GM19468 (cell line): Measurements from ENCODE around the gene SNRPD3.
"Not testable (repeated sequence)": the region's sequence is repeated elsewhere in the genome, so short reads cannot be mapped to it uniquely, and the experiment has no call there.

Experiments
- ATAC-seq: cut with Tn5 transposase; IDR thresholded peaks from one replicate; pipeline ENCODE4 v1.9.1; 2021; ENCODE audit warnings: mild to moderate bottlenecking, moderate library complexity, moderate number of reproducible peaks; ENCODE audit not compliant: unreplicated experiment; ENCODE audit errors: extremely low read depth

The SNRPD3 gene

GRCh38 chr22:24603770-24604629, 48.2 kb downstream of the SNRPD3 start:
- ATAC-seq = not testable (repeated sequence)

- ATAC-seq = not testable (repeated sequence)
Measured at GRCh38 chr22:24606340-24606739, 50.5 kb downstream of the SNRPD3 start.

GRCh38 chr22:24607429-24607983, 51.7 kb downstream of the SNRPD3 start:
- ATAC-seq = not testable (repeated sequence)

GRCh38 chr22:24608327-24608726, 52.5 kb downstream of the SNRPD3 start:
- not testable (repeated sequence) for ATAC-seq

- not testable (repeated sequence) for ATAC-seq
Measured at GRCh38 chr22:24609888-24610287, 54.1 kb downstream of the SNRPD3 start.

- ATAC-seq = not testable (repeated sequence)
Measured at GRCh38 chr22:24614794-24615193, 59.0 kb downstream of the SNRPD3 start.

- ATAC-seq = not testable (repeated sequence)
Measured at GRCh38 chr22:24621244-24621643, 65.4 kb downstream of the SNRPD3 start.

- not testable (repeated sequence) for ATAC-seq
Measured at GRCh38 chr22:24622596-24622995, 66.8 kb downstream of the SNRPD3 start.
